HUES48 (cell line): ENCODE measurements around the gene SPATA25.
A peak's percentile ranks its signal among the peaks of the same experiment; 100 is the strongest.

Experiments
- H3K27ac ChIP-seq: one replicate; pipeline ENCODE4 v1.7.0; 2013; ENCODE audit warnings: low read depth, low read length, inconsistent platforms
- H3K27me3 ChIP-seq: 2 replicates; pipeline ENCODE4 v1.6.1; 2013; ENCODE audit warnings: mild to moderate bottlenecking, low read length; ENCODE audit not compliant: control insufficient read depth, insufficient read depth
- H3K36me3 ChIP-seq: 2 replicates; pipeline ENCODE4 v1.6.1; 2013; ENCODE audit warnings: low read length; ENCODE audit not compliant: control insufficient read depth, insufficient read depth
- H3K4me1 ChIP-seq: 2 replicates; pipeline ENCODE4 v1.6.1; 2013; ENCODE audit warnings: mild to moderate bottlenecking, low read length; ENCODE audit not compliant: control insufficient read depth, insufficient read depth
- H3K4me3 ChIP-seq: 2 replicates; pipeline ENCODE4 v1.5.1; 2013; ENCODE audit warnings: mild to moderate bottlenecking, low read depth, low read length
- H3K9ac ChIP-seq: 2 replicates; pipeline ENCODE4 v1.6.1; 2013; ENCODE audit warnings: mild to moderate bottlenecking, low read depth, low read length, moderate library complexity
- H3K9me3 ChIP-seq: 2 replicates; pipeline ENCODE4 v1.6.1; 2013; ENCODE audit warnings: low read length; ENCODE audit not compliant: control insufficient read depth, insufficient read depth

The SPATA25 gene

GRCh38 chr20:45890985-45891983 lies 3.9 kb upstream of the SPATA25 start, which contains the start of the genes CTSA and NEURL2:
Gene CTSA, plus strand, starts transcription at chr20:45891335. Its CDS starts 234 bp downstream, at chr20:45891569.
Gene NEURL2, minus strand, starts transcription at chr20:45891208. Its CDS starts 217 bp downstream, at chr20:45890991.
- Histone ChIP-seq H3K9me3 (no peaks in the 10 kb centered on the region), H3K36me3 (peaks cover 52% of the 10 kb centered on the region), H3K4me3 (peak within 1 kb of the TSS; percentile 80), H3K9ac (peak within 1 kb of the TSS; percentile 60; the same call in 1 of the 2 replicates), H3K27ac (peak within 1 kb of the TSS; percentile 69), H3K27me3 (no peaks in the 10 kb centered on the region), H3K4me1 (0 out of 2 replicates have a peak, but pooled peaks cover 5% of the 10 kb centered on the region)

DNA sequence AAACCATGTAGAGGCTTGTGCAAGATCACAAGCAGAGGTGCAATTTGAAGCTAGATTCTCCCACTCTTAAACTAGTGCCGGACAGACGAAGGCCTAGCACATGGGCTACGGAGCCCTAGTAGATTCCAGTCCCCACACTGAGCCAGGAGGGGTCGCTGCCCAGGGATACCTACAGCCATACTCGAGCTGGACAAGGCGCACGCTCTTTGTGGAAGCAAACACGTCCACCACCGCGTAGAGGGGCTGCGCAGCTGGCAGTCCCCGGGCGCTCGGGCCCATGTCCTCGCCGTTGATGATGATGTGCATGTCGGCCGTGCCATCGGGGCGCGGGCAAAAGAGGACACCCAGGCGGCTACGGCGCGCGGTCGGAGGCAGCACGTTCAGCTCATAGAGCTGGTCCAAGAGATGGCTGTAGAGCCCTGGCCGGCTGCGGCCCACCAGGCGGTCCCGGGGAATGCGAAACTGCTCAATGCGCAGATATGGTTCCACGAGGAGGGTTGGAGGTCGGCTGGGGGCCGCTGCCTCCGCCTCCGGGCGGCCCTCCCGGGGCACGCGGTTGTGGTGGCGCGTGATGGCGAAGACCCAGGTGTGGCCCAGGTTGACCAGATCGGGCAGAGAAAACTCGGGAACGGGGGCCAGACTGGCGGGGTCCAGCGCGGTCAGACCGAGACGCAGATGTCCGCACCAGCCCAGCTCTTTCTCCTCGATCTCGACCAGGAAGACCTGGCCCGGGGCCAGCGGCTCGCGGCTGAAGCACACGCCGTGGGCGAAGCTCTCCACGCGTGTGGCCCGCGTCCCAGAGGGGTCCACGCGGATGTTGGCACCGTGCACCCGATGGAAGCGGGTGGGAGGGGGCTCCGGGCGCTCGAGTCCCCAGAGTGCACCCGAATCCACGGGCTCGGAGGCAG lies 2.9 kb upstream of the SPATA25 start:
- Histone ChIP-seq H3K27ac (peak overlapping the region; percentile 69), H3K36me3 (peaks cover 44% of the 10 kb centered on the region), H3K4me1 (0 out of 2 replicates have a peak, but pooled peaks cover 5% of the 10 kb centered on the region), H3K4me3 (peak overlapping the region; percentile 80), H3K9me3 (no peaks in the 10 kb centered on the region), H3K27me3 (no peaks in the 10 kb centered on the region), H3K9ac (peak overlapping the region; percentile 60; the same call in 1 of the 2 replicates)

DNA sequence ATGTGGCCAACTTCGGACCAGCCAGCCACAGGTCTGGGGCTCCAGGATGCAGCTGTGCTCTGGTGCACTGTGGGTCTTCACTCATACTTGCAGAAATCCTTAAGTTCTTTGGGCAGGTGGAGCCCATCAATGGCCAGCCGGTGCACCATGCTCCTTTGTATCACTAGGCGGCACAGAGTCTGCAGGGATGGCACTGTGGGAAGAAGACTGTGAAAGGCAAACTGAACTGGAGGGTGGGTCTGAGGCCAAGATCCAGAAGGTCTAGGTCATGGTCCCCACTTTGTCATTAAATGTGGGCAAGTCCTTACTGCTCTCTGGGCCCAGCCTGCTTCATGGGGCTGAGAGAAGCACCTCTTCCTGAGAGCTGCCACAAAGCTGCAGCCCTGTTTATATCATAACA lies 1.3 kb upstream of the SPATA25 start:
- no peak overlapping the region for H3K4me3 ChIP-seq
- no peaks in the 10 kb centered on the region for H3K27me3 ChIP-seq
- H3K9ac ChIP-seq = no peak overlapping the region
- no peaks in the 10 kb centered on the region for H3K9me3 ChIP-seq
- peaks cover 38% of the 10 kb centered on the region for H3K36me3 ChIP-seq
- no peak overlapping the region for H3K27ac ChIP-seq
- H3K4me1 ChIP-seq = 0 out of 2 replicates have a peak, but pooled peaks cover 5% of the 10 kb centered on the region

DNA sequence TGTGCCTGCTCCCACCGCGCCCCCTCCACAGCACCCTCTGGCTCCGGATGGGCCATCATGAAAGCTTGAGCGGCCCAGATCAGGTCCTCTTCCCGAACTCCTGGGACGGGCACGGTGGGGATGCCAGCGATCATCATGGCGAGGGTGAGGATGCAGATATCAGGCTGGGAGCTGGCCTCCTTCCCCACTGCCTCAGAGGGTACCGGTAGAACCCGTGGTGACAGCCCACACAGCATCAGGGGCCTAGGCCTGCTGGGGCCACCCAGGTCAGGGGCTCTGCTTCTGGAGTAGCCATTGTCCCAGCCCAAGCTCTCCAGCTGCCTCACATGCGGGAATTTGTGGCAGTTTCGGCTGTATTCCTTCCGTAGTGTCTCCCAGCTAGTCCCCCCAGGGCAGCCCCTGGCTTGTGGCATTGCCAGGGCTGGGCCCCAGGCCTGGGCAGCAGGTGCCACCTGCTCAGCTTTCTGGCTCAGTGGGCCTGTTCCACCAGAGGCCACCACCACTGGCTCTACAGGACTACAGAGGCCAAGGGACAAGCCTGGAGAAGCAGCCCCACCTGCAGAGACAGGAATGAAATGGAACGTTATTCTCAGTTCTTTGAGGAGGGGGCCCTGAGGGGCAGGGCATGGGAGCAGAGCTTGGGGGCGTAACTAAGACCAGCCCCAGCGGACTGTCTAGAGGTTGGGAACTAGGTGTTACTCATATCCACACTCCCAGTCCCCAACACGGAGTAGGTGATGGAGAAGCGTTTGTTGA lies 654 bp downstream of the SPATA25 start:
- no peak overlapping the region for H3K9ac ChIP-seq
- peaks cover 41% of the 10 kb centered on the region for H3K36me3 ChIP-seq
- no peak overlapping the region for H3K4me3 ChIP-seq
- no peaks in the 10 kb centered on the region for H3K27me3 ChIP-seq
- no peak overlapping the region for H3K27ac ChIP-seq
- no peaks in the 10 kb centered on the region for H3K9me3 ChIP-seq
- 0 out of 2 replicates have a peak, but pooled peaks cover under 1% of the 10 kb centered on the region for H3K4me1 ChIP-seq

- peaks cover 35% of the 10 kb centered on the region for H3K36me3 ChIP-seq
- H3K27me3 ChIP-seq = no peaks in the 10 kb centered on the region
- no peak overlapping the region for H3K9ac ChIP-seq
- H3K27ac ChIP-seq = no peak overlapping the region
- H3K4me3 ChIP-seq = no peak overlapping the region
- no peaks in the 10 kb centered on the region for H3K9me3 ChIP-seq
- no peaks in the 10 kb centered on the region for H3K4me1 ChIP-seq
These were observed 4.3 kb downstream of the SPATA25 start for GRCh38 chr20:45883100-45883469.

DNA sequence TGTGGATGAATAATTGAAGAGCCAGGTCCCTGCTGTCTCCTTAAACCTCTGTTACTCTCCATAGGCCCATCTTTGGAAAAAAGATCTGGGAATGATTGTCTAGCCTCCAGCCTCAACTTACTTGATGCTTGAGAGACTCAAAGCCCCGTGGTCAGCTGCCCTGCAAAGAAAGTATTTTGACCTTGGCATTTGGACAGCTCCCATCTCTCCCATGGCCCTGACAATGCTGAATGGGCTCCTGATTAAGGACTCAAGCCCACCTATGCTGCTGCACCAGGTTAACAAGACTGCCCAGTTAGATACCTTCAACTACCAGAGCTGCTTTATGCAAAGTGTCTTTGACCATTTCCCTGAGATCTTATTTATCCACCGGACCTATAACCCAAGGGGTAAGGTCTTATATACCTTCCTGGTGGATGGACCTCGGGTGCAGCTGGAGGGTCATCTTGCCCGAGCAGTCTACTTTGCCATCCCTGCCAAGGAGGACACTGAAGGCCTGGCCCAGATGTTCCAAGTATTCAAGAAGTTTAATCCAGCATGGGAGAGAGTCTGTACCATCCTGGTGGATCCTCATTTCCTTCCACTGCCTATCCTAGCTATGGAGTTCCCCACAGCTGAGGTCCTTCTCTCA lies 4.8 kb downstream of the SPATA25 start:
- no peak overlapping the region for H3K4me3 ChIP-seq
- H3K9ac ChIP-seq = no peak overlapping the region

DNA sequence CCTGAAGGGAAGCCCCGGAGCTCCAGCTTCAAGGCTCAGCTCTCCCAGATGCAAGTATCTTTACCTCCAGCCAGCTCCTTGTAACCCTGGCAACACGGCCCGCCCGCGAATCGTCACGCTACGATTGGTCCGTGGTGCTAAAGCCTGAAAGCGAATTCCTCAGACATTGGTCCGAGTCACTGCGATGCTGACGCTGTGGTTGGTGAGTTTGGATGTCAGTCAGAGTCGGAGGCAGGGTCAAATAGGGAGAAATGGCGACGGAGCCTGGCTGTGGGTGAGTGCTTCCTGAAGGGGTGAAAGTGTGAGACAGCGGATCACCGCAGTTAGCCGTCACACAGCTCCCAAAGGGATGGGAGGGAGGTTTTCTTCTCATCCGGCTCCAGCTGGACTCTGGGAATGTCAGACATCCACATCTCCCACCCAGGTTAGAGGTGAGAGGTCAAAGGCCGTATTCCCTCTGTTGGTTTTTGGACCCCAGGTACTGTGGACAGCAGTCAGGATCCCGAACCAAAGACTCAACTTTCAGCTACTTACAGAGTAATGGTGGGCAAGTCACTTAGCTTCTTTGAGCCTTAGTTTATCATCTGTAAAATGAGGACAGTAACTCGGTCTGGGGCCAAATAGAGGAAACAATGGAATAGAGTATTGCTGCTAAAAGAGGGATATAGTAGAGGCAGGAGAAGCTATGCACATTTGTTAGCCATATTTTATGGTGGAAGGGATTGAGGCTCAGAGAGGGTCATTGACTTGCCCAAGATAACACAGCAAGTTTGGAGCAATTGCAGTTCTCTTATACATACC lies 6.2 kb downstream of the SPATA25 start, which contains the start of gene ZSWIM1:
Gene ZSWIM1, plus strand, starts transcription at position 240 of the 801 bp plus-strand sequence. CDS start 1,366 bp downstream, outside the sequence.
- H3K4me1 ChIP-seq = no peaks in the 10 kb centered on the region
- peak within 1 kb of the TSS; percentile 88 for H3K4me3 ChIP-seq

More for the DNA sequence above, 4.8 kb downstream of the SPATA25 start:
- Histone ChIP-seq H3K4me1 (no peaks in the 10 kb centered on the region), H3K36me3 (peaks cover 37% of the 10 kb centered on the region), H3K9me3 (no peaks in the 10 kb centered on the region), H3K27ac (no peak overlapping the region), H3K27me3 (no peaks in the 10 kb centered on the region)

GRCh38 chr20:45878076-45878761 lies 9.2 kb downstream of the SPATA25 start:
- H3K27ac ChIP-seq = no peak overlapping the region
- H3K4me3 ChIP-seq = no peak overlapping the region
- H3K9ac ChIP-seq = no peak overlapping the region
- H3K9me3 ChIP-seq = no peaks in the 10 kb centered on the region
- H3K4me1 ChIP-seq = no peaks in the 10 kb centered on the region
- no peaks in the 10 kb centered on the region for H3K27me3 ChIP-seq
- H3K36me3 ChIP-seq = peaks cover 30% of the 10 kb centered on the region

More for the DNA sequence above, 6.2 kb downstream of the SPATA25 start, which contains the start of gene ZSWIM1:
- peaks cover 44% of the 10 kb centered on the region for H3K36me3 ChIP-seq
- H3K27me3 ChIP-seq = no peaks in the 10 kb centered on the region
- H3K9me3 ChIP-seq = no peaks in the 10 kb centered on the region
- peak within 1 kb of the TSS; percentile 85 for H3K27ac ChIP-seq
- H3K9ac ChIP-seq = peak within 1 kb of the TSS; percentile 66

GRCh38 chr20:45874576-45874975 lies 12.8 kb downstream of the SPATA25 start:
- H3K27ac ChIP-seq = no peak overlapping the region
- H3K4me1 ChIP-seq = no peaks in the 10 kb centered on the region
- no peak overlapping the region for H3K9ac ChIP-seq
- peaks cover 19% of the 10 kb centered on the region for H3K36me3 ChIP-seq
- H3K9me3 ChIP-seq = no peaks in the 10 kb centered on the region
- no peaks in the 10 kb centered on the region for H3K27me3 ChIP-seq
- no peak overlapping the region for H3K4me3 ChIP-seq
